Neural cell (in vitro differentiated cells): ENCODE results near the gene BTBD18. TPM values are rescaled to one million over a fixed set of nuclear protein-coding genes. Genes with fewer than 3 reads are reported as not detected.

Source experiments
- H2AFZ ChIP-seq: fragments of 200-600, 300-800 bp; sonication (generic), shearing (Covaris generic); 2 replicates; pipeline ENCODE4 v1.6.0; 2014; ENCODE audit warnings: low read depth, mild to moderate bottlenecking, antibody characterized with exemption, low read length, moderate library complexity
- H3F3A ChIP-seq: fragments of 200-600 bp; shearing (Covaris generic); 2 replicates; pipeline ENCODE4 v1.6.1; 2016; ENCODE audit warnings: mild to moderate bottlenecking, moderate library complexity, mixed read lengths, antibody characterized with exemption, low read length; ENCODE audit not compliant: insufficient read depth, poor library complexity, severe bottlenecking
- H3K27ac ChIP-seq: fragments of 200-600, 300-800 bp; sonication (generic), shearing (Covaris generic); 2 replicates; pipeline ENCODE4 v1.5.1; 2014; ENCODE audit warnings: mild to moderate bottlenecking, low read length, moderate library complexity
- H3K27me3 ChIP-seq: fragments of 300-800, 200-600 bp; sonication (generic), shearing (Covaris generic); 2 replicates; pipeline ENCODE4 v1.6.0; 2014; ENCODE audit warnings: mild to moderate bottlenecking, low read depth, low read length, moderate library complexity; ENCODE audit not compliant: insufficient read depth
- H3K36me3 ChIP-seq: fragments of 300-800, 200-600 bp; sonication (generic), shearing (Covaris generic); 2 replicates; pipeline ENCODE4 v1.5.1; 2014; ENCODE audit warnings: mild to moderate bottlenecking, antibody characterized with exemption, low read length, moderate library complexity; ENCODE audit not compliant: insufficient read depth
- H3K4me2 ChIP-seq: fragments of 300-800, 200-600 bp; sonication (generic), shearing (Covaris generic); 2 replicates; pipeline ENCODE4 v1.6.0; 2014; ENCODE audit warnings: mild to moderate bottlenecking, low read length
- H3K4me3 ChIP-seq: fragments of 300-800, 200-600 bp; sonication (generic), shearing (Covaris generic); 2 replicates; pipeline ENCODE4 v1.5.1; 2014; ENCODE audit warnings: mild to moderate bottlenecking, low read length, moderate library complexity
- H3K79me2 ChIP-seq: fragments of 200-600 bp; shearing (Covaris generic); replicated peaks from 2 replicates; pipeline ENCODE4 v1.6.0; 2014; ENCODE audit warnings: mild to moderate bottlenecking, low read length, moderate library complexity; ENCODE audit not compliant: insufficient read depth
- H3K9ac ChIP-seq: fragments of 300-800, 200-600 bp; sonication (generic), shearing (Covaris generic); 2 replicates; pipeline ENCODE4 v1.6.1; 2016; ENCODE audit warnings: mild to moderate bottlenecking, low read length, mixed read lengths
- H3K9me2 ChIP-seq: fragments of 200-600 bp; shearing (Covaris generic); 2 replicates; pipeline ENCODE4 v1.6.1; 2016; ENCODE audit warnings: mild to moderate bottlenecking, low read length, mixed read lengths; ENCODE audit not compliant: insufficient read depth
- H3K9me3 ChIP-seq: fragments of 200-600, 300-800 bp; sonication (generic), shearing (Covaris generic); 2 replicates; pipeline ENCODE4 v1.6.1; 2016; ENCODE audit warnings: mild to moderate bottlenecking, mixed run types, low read length, moderate library complexity, mixed read lengths
- H4K20me1 ChIP-seq: fragments of 200-600 bp; shearing (Covaris generic); 2 replicates; pipeline ENCODE4 v1.6.1; 2016; ENCODE audit warnings: mild to moderate bottlenecking, mixed run types; ENCODE audit not compliant: insufficient read depth
- EP300 ChIP-seq: fragments of 450-650 bp; conservative IDR thresholded peaks from 2 replicates; pipeline ENCODE4 v1.6.1; 2014; ENCODE audit warnings: antibody characterized with exemption, mild to moderate bottlenecking, moderate library complexity; ENCODE audit not compliant: poor library complexity, severe bottlenecking
- EZH2 ChIP-seq: fragments of 200-600, 300-800 bp; shearing (Covaris generic), sonication (generic); IDR thresholded peaks from 2 replicates; pipeline ENCODE4 v1.6.1; 2014; ENCODE audit warnings: antibody characterized with exemption, low read length, borderline replicate concordance, mild to moderate bottlenecking; ENCODE audit not compliant: insufficient read depth, poor library complexity, severe bottlenecking
- MXI1 ChIP-seq: fragments of 450-650 bp; conservative IDR thresholded peaks from 2 replicates; pipeline ENCODE4 v1.6.1; 2014; ENCODE audit warnings: antibody characterized with exemption, mild to moderate bottlenecking; ENCODE audit not compliant: poor library complexity, severe bottlenecking
- POLR2AphosphoS5 ChIP-seq: IDR thresholded peaks from 2 replicates; pipeline ENCODE4 v1.6.1; 2012
- RAD21 ChIP-seq: fragments of 450-650 bp; conservative IDR thresholded peaks from 2 replicates; pipeline ENCODE4 v1.6.1; 2014; ENCODE audit warnings: antibody characterized with exemption, mild to moderate bottlenecking, moderate library complexity
- SMC3 ChIP-seq: fragments of 450-650 bp; conservative IDR thresholded peaks from 2 replicates; pipeline ENCODE4 v1.6.1; 2014; ENCODE audit warnings: antibody characterized with exemption, mild to moderate bottlenecking, moderate library complexity; ENCODE audit not compliant: poor library complexity
- TAF1 ChIP-seq: IDR thresholded peaks from 2 replicates; pipeline ENCODE4 v1.6.1; 2012; ENCODE audit warnings: low read depth
- polyA plus RNA-seq: library from polyadenylated mRNA; depleted of rRNA; stranded (reverse); fragments of >200 nt; gene quantifications from 2 replicates; pipeline ENCODE4 v1.2.3, GENCODE V29; 2014
- TF ChIP-seq, protein P1 (sequence below): fragments of 450-650 bp; IDR thresholded peaks from 2 replicates; pipeline ENCODE4 v1.5.1; 2014; ENCODE audit warnings: antibody characterized with exemption, mild to moderate bottlenecking, moderate library complexity; ENCODE audit not compliant: poor library complexity, severe bottlenecking
- TF ChIP-seq, protein P2 (sequence below): IDR thresholded peaks from 2 replicates; pipeline ENCODE4 v1.6.1; 2012; ENCODE audit warnings: borderline replicate concordance

BTBD18 gene
- polyA plus RNA-seq, 1 donor from 2014 or later: not detected

DNA sequence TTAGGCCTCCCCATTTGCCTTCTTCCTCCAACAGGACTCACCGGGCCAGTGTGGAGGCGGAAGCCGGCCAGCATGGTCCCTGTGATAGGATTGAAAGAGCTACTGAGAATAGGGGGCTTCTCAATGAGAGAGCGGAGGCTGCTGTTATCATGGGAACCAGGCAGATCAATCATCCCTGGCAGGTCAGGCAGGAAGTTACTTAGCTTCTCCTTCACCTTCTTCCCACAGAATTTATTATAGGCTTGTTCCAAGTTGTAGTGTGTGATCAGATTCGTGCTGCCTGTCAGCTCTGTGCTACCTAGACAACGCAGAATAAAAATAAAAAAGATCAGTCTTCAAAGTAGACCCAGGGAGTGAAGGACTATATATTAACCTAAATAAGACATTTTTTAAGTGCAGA is 46.7 kb downstream of the BTBD18 start:
- H4K20me1 ChIP-seq: no peaks in the 10 kb centered on the region
- no peak overlapping the region for H2AFZ ChIP-seq
- H3K9me3 ChIP-seq: no peaks in the 10 kb centered on the region
- no peaks in the 10 kb centered on the region for H3F3A ChIP-seq
- TF ChIP-seq RAD21: no peak
- no peak for TF ChIP-seq POLR2AphosphoS5
- TF ChIP-seq MXI1: no peak
- no peak for TF ChIP-seq EP300
- TF ChIP-seq SMC3: no peak
- no peak for TF ChIP-seq EZH2
- TF ChIP-seq, protein P1, sequence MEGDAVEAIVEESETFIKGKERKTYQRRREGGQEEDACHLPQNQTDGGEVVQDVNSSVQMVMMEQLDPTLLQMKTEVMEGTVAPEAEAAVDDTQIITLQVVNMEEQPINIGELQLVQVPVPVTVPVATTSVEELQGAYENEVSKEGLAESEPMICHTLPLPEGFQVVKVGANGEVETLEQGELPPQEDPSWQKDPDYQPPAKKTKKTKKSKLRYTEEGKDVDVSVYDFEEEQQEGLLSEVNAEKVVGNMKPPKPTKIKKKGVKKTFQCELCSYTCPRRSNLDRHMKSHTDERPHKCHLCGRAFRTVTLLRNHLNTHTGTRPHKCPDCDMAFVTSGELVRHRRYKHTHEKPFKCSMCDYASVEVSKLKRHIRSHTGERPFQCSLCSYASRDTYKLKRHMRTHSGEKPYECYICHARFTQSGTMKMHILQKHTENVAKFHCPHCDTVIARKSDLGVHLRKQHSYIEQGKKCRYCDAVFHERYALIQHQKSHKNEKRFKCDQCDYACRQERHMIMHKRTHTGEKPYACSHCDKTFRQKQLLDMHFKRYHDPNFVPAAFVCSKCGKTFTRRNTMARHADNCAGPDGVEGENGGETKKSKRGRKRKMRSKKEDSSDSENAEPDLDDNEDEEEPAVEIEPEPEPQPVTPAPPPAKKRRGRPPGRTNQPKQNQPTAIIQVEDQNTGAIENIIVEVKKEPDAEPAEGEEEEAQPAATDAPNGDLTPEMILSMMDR: no peak
- TF ChIP-seq TAF1: no peak
- TF ChIP-seq, protein P2, sequence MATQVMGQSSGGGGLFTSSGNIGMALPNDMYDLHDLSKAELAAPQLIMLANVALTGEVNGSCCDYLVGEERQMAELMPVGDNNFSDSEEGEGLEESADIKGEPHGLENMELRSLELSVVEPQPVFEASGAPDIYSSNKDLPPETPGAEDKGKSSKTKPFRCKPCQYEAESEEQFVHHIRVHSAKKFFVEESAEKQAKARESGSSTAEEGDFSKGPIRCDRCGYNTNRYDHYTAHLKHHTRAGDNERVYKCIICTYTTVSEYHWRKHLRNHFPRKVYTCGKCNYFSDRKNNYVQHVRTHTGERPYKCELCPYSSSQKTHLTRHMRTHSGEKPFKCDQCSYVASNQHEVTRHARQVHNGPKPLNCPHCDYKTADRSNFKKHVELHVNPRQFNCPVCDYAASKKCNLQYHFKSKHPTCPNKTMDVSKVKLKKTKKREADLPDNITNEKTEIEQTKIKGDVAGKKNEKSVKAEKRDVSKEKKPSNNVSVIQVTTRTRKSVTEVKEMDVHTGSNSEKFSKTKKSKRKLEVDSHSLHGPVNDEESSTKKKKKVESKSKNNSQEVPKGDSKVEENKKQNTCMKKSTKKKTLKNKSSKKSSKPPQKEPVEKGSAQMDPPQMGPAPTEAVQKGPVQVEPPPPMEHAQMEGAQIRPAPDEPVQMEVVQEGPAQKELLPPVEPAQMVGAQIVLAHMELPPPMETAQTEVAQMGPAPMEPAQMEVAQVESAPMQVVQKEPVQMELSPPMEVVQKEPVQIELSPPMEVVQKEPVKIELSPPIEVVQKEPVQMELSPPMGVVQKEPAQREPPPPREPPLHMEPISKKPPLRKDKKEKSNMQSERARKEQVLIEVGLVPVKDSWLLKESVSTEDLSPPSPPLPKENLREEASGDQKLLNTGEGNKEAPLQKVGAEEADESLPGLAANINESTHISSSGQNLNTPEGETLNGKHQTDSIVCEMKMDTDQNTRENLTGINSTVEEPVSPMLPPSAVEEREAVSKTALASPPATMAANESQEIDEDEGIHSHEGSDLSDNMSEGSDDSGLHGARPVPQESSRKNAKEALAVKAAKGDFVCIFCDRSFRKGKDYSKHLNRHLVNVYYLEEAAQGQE: no peak
- H3K4me2 ChIP-seq: no peak overlapping the region
- no peak overlapping the region for H3K9ac ChIP-seq
- peaks cover 9% of the 10 kb centered on the region for H3K36me3 ChIP-seq
- peaks cover 22% of the 10 kb centered on the region for H3K79me2 ChIP-seq
- no peaks in the 10 kb centered on the region for H3K27me3 ChIP-seq
- H3K4me3 ChIP-seq: no peak overlapping the region
- H3K9me2 ChIP-seq: no peaks in the 10 kb centered on the region
- H3K27ac ChIP-seq: no peak overlapping the region

DNA sequence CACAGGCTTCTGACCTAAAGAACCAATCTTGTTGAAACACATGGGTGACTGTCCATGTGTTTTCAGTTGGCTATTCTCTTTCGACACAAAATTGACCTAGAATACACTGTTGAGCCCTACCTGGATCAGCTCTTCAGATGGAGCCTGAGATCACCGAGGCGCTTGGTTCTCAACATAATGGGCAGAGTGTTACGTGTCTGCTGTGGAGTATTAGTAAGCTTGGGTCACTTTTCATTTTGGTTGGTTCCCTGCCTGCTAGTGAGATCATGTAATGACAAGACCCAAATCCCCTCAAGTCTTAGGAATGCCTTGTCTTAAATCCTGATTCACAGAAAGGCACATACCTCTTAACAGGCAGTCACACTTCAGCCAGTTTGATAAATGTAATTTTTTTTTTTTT is 48.3 kb downstream of the BTBD18 start:
- TF ChIP-seq, protein P2: no peak
- TF ChIP-seq, protein P1: no peak
- TF ChIP-seq POLR2AphosphoS5: no peak
- no peak for TF ChIP-seq TAF1
- TF ChIP-seq EZH2: no peak
- no peak for TF ChIP-seq RAD21

More for the DNA sequence above, 48.3 kb downstream of the BTBD18 start:
- H3K27me3 ChIP-seq: no peaks in the 10 kb centered on the region
- H3K9me3 ChIP-seq: no peaks in the 10 kb centered on the region
- H3K9ac ChIP-seq: no peak overlapping the region
- no peaks in the 10 kb centered on the region for H3K9me2 ChIP-seq
- H3K4me2 ChIP-seq: no peak overlapping the region
- H3K36me3 ChIP-seq: peaks cover 17% of the 10 kb centered on the region
- H3F3A ChIP-seq: no peaks in the 10 kb centered on the region
- no peak overlapping the region for H3K27ac ChIP-seq
- no peak overlapping the region for H3K4me3 ChIP-seq
- peaks cover 14% of the 10 kb centered on the region for H3K79me2 ChIP-seq
- no peaks in the 10 kb centered on the region for H4K20me1 ChIP-seq
- no peak overlapping the region for H2AFZ ChIP-seq
